Stimulated activated CD4-positive, alpha-beta T cell treated with anti-CD3 and anti-CD28 coated beads, Interleukin-4, amount 100 ng/mL, for 1 hour (primary cell): ENCODE measurements around the gene APH1B.
"Not testable (repeated sequence)": the region's sequence is repeated elsewhere in the genome, so short reads cannot be mapped to it uniquely, and the experiment has no call there.

Experiments used
- DNase-seq: peaks from one replicate; pipeline ENCODE4 v3.0.0-alpha.2; 2020

The APH1B gene

DNA sequence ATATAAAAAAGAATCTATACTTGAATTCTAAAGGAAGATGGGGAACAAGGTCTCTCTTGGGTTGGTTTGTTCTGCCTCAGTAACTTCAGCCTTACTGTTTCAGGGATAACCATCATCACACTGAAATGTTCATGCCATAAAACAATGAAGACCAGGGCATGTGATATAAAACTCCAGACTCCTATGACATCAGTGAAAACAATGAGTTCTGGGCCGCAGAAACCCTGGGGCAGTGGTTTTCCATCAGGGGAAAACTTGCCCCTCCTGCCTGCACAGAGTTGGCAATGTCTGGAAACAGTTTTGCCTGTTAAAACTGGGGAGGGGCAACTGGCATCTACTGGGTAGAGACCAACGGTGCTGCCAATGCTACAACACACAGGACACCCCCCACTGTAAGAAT lies 57.4 kb downstream of the APH1B start:
- DNase-seq: no peak

DNA sequence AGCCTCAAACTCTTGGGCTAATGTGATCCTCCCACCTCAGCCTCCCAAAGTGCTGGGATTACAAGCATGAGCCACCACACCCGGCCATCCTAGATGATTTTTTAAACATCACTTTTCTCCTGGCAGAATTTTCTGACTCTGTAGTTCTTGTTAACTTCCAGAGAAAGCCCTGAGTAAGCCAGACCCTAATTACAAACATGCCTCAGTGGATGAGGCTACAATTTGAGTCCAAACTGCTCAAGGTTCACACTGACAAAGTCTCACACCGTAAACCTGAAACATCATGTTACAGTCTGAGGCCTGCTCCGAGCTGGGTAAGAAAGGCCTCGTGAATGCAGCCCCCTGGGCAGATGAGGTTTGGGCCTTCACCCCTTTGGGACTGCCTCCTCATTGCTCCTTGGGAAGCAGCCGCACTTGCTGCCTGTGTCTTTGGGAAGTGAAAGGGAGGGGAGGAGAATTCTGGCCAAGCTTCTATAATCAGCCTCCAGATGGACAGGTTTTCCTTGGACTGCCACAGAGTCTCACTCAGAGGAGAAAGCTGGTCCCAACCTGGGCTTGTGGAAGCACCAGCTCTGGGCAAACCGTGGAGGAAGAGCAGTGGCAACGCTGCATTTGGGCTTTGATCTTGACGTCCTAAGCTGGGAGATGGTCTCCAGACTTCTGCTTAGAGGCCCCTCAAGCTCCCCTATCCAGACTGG lies 58.3 kb downstream of the APH1B start:
- no peak for DNase-seq

GRCh38 chr15:63337046-63337445 lies 59.6 kb downstream of the APH1B start:
- no peak for DNase-seq

GRCh38 chr15:63338170-63338569 lies 60.8 kb downstream of the APH1B start:
- no peak for DNase-seq

- DNase-seq: no peak
These were observed 61.8 kb downstream of the APH1B start for GRCh38 chr15:63339006-63339766.

DNA sequence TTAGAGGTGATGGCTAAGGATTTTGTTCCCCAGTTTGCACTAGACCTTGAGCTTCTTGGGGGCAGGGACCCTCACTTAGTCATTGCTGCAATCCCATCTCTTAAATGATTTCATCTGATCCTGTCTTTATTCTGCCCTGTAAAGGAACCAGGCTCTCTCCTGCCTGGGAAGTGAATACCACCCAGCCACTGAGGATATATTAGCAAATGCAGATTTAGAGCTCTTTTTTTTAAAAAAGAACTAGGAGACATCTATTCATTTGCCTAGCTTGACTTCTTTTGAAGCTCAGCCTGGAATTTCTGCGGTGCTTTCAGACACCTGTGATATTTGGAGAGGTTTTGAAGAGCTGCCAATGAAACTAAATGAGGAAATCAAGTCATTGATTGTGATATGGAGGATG lies 62.4 kb downstream of the APH1B start:
- no peak for DNase-seq

DNA sequence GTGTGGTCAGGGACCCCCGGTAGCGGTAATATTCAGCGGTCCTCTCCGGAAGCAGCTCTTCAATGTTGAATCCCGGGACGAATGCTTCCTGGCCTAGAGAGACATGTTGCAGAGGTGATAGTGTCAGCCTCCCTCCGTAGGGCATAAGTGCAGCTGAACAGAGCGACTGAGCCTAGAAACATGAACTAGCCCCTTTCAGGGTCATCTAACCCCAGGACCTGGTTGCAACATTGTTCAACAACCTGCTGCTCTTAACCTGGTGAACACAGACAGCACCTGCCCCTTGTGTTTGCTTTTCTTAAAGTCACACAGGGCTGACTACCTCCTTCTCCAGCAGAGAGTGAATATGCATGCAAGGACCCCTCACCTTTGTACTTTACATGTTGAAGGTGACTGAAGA lies 62.9 kb downstream of the APH1B start:
- DNase-seq: no peak

GRCh38 chr15:63340878-63341277 lies 63.5 kb downstream of the APH1B start:
- DNase-seq: no peak

DNA sequence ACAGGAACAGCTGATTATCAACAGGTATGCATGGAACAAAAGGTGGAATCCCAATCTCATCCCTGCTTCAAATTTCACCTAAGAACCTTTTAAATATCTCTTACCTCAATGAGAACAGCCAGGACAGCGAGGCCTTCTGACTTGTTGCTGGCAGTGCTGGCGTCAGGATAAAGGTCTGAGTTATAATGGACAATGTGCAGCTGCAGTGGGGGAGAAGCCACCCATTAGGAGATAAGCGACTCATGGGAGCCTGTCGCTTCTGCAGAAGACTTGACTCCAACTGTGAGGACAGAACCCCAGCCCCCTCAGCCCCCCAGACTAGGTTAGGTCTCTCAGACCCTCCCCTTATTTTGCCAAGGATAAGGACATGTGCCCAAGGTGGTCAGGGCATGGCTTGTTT lies 64.5 kb downstream of the APH1B start:
- no peak for DNase-seq

DNA sequence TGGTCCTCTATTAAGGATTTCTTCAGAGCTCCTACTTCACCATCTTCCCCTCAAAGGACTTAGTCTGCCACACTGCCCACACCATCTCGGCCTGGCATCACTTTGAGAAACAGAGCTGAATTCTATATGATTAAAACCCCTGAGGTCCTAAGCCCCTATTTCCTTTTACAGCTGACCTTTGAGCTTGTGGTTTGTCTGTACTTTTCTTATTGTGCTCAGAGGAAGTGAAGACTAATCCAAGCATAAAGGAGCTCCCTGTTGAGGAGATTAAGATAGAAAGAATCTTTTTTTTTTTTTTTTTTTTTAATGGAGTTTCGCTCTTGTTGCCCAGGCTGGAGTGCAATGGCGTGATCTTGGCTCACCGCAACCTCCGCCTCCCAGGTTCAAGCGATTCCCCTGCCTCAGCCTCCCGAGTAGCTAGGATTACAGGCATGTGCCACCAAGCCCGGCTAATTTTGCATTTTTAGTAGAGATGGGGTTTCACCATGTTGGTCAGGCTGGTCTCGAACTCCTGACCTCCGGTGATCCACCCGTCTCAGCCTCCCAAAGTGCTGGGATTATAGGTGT lies 65.7 kb downstream of the APH1B start:
- not testable (repeated sequence) for DNase-seq

GRCh38 chr15:63344731-63345390 lies 67.5 kb downstream of the APH1B start:
- no peak for DNase-seq

GRCh38 chr15:63345391-63345752 lies 68.0 kb downstream of the APH1B start:
- no peak for DNase-seq

GRCh38 chr15:63347074-63347857 lies 69.9 kb downstream of the APH1B start:
- DNase-seq: no peak

- DNase-seq: no peak
These were observed 71.0 kb downstream of the APH1B start for GRCh38 chr15:63348392-63348791.

DNA sequence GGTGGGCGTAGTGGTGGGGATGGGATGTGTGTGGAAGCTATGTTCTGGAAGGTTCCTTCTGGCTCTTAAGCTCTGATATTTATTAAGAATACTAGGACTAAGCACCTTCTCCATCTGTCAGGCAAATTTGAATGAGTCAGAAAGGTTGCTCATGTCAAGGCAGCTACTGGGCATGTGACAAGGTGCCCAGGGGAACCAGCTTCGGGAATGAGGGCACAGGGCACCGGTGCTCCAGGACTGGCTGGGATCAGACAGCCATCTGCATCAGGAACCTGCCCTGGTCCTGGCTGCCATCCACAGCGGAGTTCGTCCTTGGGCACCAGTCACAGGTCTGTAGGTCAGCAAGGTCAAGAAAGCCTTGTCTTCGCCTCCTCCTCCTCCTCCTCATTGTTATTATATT lies 71.8 kb downstream of the APH1B start:
- no peak for DNase-seq

GRCh38 chr15:63349621-63350020 lies 72.2 kb downstream of the APH1B start:
- no peak for DNase-seq

DNA sequence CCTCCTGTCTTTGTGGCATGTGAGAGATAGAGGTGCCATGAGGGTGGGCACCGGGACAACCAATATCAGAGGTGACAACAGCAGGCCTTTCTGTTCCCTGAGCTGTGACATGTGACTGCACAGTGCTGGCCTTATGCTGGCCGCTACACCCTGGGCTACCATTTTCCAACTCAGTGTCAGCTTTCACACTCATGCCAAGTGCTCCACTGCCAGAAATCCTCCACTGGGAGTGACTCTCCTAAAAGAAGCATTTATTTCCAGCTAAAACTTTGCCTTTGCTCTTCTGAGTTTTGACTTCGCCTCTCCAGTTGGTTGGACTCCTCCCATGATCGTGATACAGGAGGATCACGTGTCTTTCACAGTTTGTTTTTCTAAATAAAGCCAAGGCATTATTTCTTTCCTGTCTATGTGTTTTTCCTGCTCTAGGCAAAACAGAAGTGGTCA lies 72.8 kb downstream of the APH1B start:
- no peak for DNase-seq

GRCh38 chr15:63351170-63351569 lies 73.8 kb downstream of the APH1B start:
- no peak for DNase-seq

GRCh38 chr15:63352808-63353207 lies 75.4 kb downstream of the APH1B start:
- DNase-seq: no peak

- DNase-seq: no peak
These were observed 75.9 kb downstream of the APH1B start for GRCh38 chr15:63353261-63353660.

GRCh38 chr15:63353887-63354286 lies 76.5 kb downstream of the APH1B start:
- DNase-seq: no peak

DNA sequence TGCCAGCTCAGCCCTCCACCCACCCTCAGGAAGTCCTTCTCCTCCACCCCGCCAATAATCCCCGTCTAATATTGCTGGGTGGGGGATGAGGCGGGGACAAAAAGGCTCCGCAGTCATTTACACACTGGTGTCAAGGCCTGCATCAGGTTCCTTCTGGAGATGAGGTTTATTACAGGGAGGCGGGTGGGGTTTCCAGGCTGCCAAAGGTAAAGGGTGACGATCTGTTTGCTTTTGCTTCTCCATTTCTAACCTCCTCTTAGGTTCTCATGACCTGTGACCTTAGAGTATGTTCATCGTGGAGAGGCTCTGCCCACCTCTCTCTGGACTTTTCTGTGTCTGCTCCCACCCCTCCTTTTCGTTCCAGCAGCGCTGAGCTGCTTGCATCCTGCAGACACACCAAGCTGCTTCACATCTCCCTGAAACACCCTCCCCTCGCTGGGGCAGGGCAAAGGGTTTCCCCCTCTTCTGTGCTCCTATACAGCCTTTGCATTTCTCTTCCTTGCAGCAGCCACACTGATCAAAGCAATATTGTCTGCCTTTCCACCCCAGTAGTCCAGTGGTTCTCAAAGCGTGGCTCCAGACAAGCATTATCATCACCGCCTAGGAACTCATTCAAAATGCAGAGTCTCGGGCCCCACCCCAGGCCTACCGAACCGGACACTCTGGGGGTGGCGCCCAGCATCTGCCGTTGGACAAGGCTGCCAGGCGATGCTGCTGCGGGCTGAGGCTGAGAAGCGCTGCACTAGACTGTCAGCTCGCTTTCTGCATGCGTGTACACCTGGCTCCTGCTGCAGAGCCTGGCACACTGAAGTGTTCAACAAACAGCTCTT lies 77.6 kb downstream of the APH1B start:
- DNase-seq: no peak
